Thymus (tissue), 11 donors: ENCODE data around the gene AKAP13. TPM values are rescaled to one million over a fixed set of nuclear protein-coding genes. Genes with fewer than 3 reads are reported as not detected.

Experiments
- DNase-seq, 9 donors: peaks; one replicate each; pipeline ENCODE4 v3.0.0-alpha.2; 2013; ENCODE audit warnings: low spot score in 9 of 9, low read depth in 6 of 9, missing footprints in 1 of 9
- H3K27ac ChIP-seq, 2 donors: one replicate each; pipeline ENCODE4 v1.5.1; 2013; ENCODE audit warnings: control low read depth in 1 of 2, low read depth in 1 of 2, low read length in 1 of 2, mild to moderate bottlenecking in 1 of 2, moderate library complexity in 1 of 2
- H3K27me3 ChIP-seq, 2 donors: one replicate each; pipeline ENCODE4 v1.5.1; 2013; ENCODE audit warnings: low read length in 1 of 2; ENCODE audit not compliant: control insufficient read depth in 2 of 2, insufficient read depth in 1 of 2
- H3K36me3 ChIP-seq, 2 donors: one replicate each; pipeline ENCODE4 v1.5.1; 2013; ENCODE audit warnings: low read length in 1 of 2, mild to moderate bottlenecking in 1 of 2, moderate library complexity in 1 of 2; ENCODE audit not compliant: control insufficient read depth in 2 of 2, insufficient read depth in 2 of 2
- H3K4me1 ChIP-seq, 2 donors: one replicate each; pipeline ENCODE4 v1.5.1; 2013; ENCODE audit warnings: low read length in 2 of 2; ENCODE audit not compliant: control insufficient read depth in 2 of 2, insufficient read depth in 2 of 2
- H3K4me3 ChIP-seq, 2 donors: one replicate each; pipeline ENCODE4 v1.5.1; 2013; ENCODE audit warnings: low read length in 2 of 2, control low read depth in 1 of 2, mild to moderate bottlenecking in 1 of 2
- H3K9me3 ChIP-seq, 2 donors: one replicate each; pipeline ENCODE4 v1.5.1; 2013; ENCODE audit warnings: low read length in 1 of 2, mild to moderate bottlenecking in 1 of 2; ENCODE audit not compliant: control insufficient read depth in 2 of 2, insufficient read depth in 1 of 2
- WGBS: extraction: QIAGEN DNeasy Blood & Tissue Kit; methylation state at CpG from one replicate; pipeline ENCODE4 v1.1.7; 2013; 5-methylcytosine and 5-hydroxymethylcytosine counted together
- polyA plus RNA-seq: library from polyadenylated mRNA; stranded (reverse); fragments of 200-250 nt; gene quantifications from one replicate; pipeline ENCODE4 v1.2.3, GENCODE V29; 2013
- total RNA-seq: library from RNA; stranded (reverse); fragments of 120-200 nt; gene quantifications from one replicate; pipeline ENCODE4 v1.2.4, GENCODE V29; 2013
- donor health status: healthy.

The AKAP13 gene
- total and polyA plus RNA-seq, 2 donors, result 49.8 to 63.8 TPM

- Histone ChIP-seq H3K4me3 (no peak overlapping the region), H3K27ac (no peak overlapping the region), H3K36me3 (peaks cover 32 to 44% of the 10 kb centered on the region in 2 donors), H3K27me3 (no peaks in the 10 kb centered on the region), H3K4me1 (peaks cover 0 to 15% of the 10 kb centered on the region in 2 donors), H3K9me3 (no peaks in the 10 kb centered on the region)
- 84% methylated on average over 27 of the region's 27 CpGs for WGBS
- no peak for DNase-seq
Measured at GRCh38 chr15:85750319-85751290, 370.2 kb downstream of the AKAP13 start.

GRCh38 chr15:85751291-85752123 lies 371.1 kb downstream of the AKAP13 start:
- Histone ChIP-seq H3K4me1 (peaks cover 0 to 15% of the 10 kb centered on the region in 2 donors), H3K4me3 (no peak overlapping the region), H3K27ac (no peak overlapping the region), H3K27me3 (no peaks in the 10 kb centered on the region), H3K9me3 (no peaks in the 10 kb centered on the region), H3K36me3 (peaks cover 23 to 35% of the 10 kb centered on the region in 2 donors)
- peak in 2 of 9 donors; percentile 8 to 21 for DNase-seq
- whole genome bisulfite sequencing, result 69% methylated on average over 15 of the region's 15 CpGs

- 95% methylated on average over 15 of the region's 15 CpGs for WGBS
- no peak overlapping the region for H3K4me3 ChIP-seq
- H3K4me1 ChIP-seq, result peaks cover 0 to 15% of the 10 kb centered on the region in 2 donors
- peaks cover 17 to 29% of the 10 kb centered on the region in 2 donors for H3K36me3 ChIP-seq
- H3K27me3 ChIP-seq, result no peaks in the 10 kb centered on the region
- no peak for DNase-seq
- H3K27ac ChIP-seq, result no peak overlapping the region
- no peaks in the 10 kb centered on the region for H3K9me3 ChIP-seq
Measured at GRCh38 chr15:85752124-85752475, 371.7 kb downstream of the AKAP13 start.

GRCh38 chr15:85752491-85752961 lies 372.1 kb downstream of the AKAP13 start:
- H3K4me3 ChIP-seq, result no peak overlapping the region
- H3K4me1 ChIP-seq, result peaks cover 0 to 15% of the 10 kb centered on the region in 2 donors
- peaks cover 14 to 25% of the 10 kb centered on the region in 2 donors for H3K36me3 ChIP-seq
- H3K9me3 ChIP-seq, result no peaks in the 10 kb centered on the region
- no peak overlapping the region for H3K27ac ChIP-seq
- DNase-seq, result no peak
- no peaks in the 10 kb centered on the region for H3K27me3 ChIP-seq
- WGBS, result 58% methylated on average over 8 of the region's 8 CpGs

- DNase-seq, result no peak
- H3K27me3 ChIP-seq, result no peaks in the 10 kb centered on the region
- H3K36me3 ChIP-seq, result peaks cover 6 to 23% of the 10 kb centered on the region in 2 donors
- no peak overlapping the region for H3K4me3 ChIP-seq
- whole genome bisulfite sequencing, result 93% methylated on average over 1 of the region's 1 CpG
- no peak overlapping the region for H3K27ac ChIP-seq
- no peaks in the 10 kb centered on the region for H3K9me3 ChIP-seq
- peaks cover 0 to 15% of the 10 kb centered on the region in 2 donors for H3K4me1 ChIP-seq
Measured at GRCh38 chr15:85753261-85753660, 372.9 kb downstream of the AKAP13 start.

GRCh38 chr15:85753791-85754452 lies 373.5 kb downstream of the AKAP13 start:
- 93% methylated on average over 10 of the region's 10 CpGs for WGBS
- DNase-seq, result no peak
- peaks cover 0 to 15% of the 10 kb centered on the region in 2 donors for H3K4me1 ChIP-seq
- no peak overlapping the region for H3K4me3 ChIP-seq
- no peak overlapping the region for H3K27ac ChIP-seq
- H3K36me3 ChIP-seq, result peaks cover 0 to 20% of the 10 kb centered on the region in 2 donors
- H3K27me3 ChIP-seq, result no peaks in the 10 kb centered on the region
- peaks cover 0 to 3% of the 10 kb centered on the region in 2 donors for H3K9me3 ChIP-seq

GRCh38 chr15:85754989-85755388 lies 374.6 kb downstream of the AKAP13 start:
- Histone ChIP-seq H3K27me3 (no peaks in the 10 kb centered on the region), H3K4me1 (peaks cover 0 to 15% of the 10 kb centered on the region in 2 donors)

GRCh38 chr15:85755471-85755870 lies 375.1 kb downstream of the AKAP13 start:
- no peak for DNase-seq
- no peak overlapping the region for H3K27ac ChIP-seq
- no peaks in the 10 kb centered on the region for H3K27me3 ChIP-seq
- WGBS, result 99% methylated on average over 11 of the region's 11 CpGs
- peaks cover 0 to 3% of the 10 kb centered on the region in 2 donors for H3K9me3 ChIP-seq
- H3K4me1 ChIP-seq, result peaks cover 0 to 15% of the 10 kb centered on the region in 2 donors
- H3K4me3 ChIP-seq, result no peak overlapping the region
- H3K36me3 ChIP-seq, result peaks cover 0 to 24% of the 10 kb centered on the region in 2 donors

More at GRCh38 chr15:85754989-85755388, 374.6 kb downstream of the AKAP13 start:
- WGBS, result 91% methylated on average over 7 of the region's 7 CpGs
- no peak for DNase-seq
- peaks cover 0 to 23% of the 10 kb centered on the region in 2 donors for H3K36me3 ChIP-seq
- peaks cover 0 to 3% of the 10 kb centered on the region in 2 donors for H3K9me3 ChIP-seq
- no peak overlapping the region for H3K4me3 ChIP-seq
- H3K27ac ChIP-seq, result no peak overlapping the region
